ENCODE results near the gene MYO1D. TPM values are rescaled to one million over a fixed set of nuclear protein-coding genes. Genes with fewer than 3 reads are reported as not detected.
A peak's percentile ranks its signal among the peaks of the same experiment; 100 is the strongest.
"Not testable (repeated sequence)": the region's sequence is repeated elsewhere in the genome, so short reads cannot be mapped to it uniquely, and the experiment has no call there.

The MYO1D gene
- total RNA-seq, 1 donor from 2014 or later, result 48.8 TPM

DNA sequence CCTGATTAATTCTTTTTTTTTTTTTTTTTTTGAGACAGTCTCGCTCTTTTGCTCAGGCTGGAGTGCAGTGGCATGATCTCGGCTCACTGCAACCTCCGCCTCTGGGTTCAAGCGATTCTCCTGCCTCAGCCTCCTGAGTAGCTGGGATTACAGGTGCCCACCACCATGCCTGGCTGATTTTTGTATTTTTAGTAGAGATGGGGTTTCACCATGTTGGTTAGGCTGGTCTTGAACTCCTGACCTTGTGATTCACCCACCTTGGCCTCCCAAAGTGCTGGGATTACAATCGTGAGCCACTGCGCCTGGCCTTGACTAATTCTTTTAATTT is 352.4 kb downstream of the MYO1D start:
- DNase-seq, result not testable (repeated sequence)

DNA sequence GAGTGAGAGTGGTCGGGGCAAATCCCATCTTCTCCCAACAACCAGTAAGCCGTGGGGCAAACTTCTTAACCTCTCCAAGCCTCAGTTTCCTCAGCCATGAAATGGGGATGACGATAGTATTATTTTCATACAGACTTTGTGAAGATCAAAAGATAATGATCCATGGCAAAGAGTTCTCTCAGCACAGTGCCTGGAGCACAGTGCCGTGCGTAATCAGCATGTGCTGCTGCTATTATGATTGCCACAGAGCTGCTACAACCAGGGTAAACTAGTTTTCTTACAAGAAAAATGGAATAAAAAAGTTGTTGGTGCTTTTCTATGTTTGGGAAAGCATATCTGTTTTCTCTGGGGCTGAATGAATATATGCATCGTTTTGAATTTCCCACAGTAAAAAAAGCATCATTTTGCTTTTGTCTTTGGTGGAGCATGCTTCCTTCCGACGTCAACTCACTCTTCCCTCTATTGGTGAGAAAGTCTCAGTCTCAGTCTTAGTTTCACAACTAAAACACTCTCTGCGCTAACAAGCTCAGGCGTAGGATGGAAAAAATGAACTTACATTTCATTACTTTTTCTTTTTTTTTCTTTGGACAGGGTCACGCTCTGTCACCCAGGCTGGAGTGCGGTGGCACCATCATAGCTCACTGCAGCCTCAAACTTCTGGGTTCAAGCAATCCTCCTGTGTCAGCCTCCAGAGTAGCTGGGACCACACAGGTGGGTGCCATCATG is 352.9 kb downstream of the MYO1D start:
- no peak for DNase-seq

DNA sequence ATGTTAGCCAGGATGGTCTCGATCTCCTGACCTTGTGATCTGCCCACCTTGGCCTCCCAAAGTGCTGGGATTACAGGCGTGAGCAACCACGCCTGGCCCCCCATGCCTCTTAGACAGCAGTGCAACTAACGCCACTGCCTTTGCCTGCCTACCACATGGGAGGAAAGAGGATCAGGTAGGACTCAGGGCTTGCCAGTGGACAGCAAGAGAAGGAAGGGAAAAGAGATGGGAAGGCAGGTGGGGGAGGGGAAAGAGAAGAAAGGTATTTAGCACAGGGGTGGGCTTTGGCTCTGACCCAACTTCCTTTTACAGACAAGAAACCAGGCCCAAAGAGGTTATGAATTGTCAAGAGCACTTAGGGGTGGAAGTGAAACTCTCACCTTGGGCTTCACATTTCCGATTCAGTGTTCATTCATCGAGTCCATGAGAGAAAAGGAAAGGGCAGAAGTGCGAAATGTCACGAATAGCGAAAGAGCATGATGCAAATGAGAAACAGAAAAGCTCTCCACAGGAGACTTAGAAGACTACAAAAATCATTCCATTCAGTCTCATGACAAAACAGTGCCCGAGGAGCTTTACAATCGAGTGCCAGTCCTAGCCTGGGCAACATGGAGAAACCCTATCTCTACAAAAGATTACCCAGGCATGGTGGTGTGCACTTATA is 353.8 kb downstream of the MYO1D start:
- no peak for DNase-seq

DNA sequence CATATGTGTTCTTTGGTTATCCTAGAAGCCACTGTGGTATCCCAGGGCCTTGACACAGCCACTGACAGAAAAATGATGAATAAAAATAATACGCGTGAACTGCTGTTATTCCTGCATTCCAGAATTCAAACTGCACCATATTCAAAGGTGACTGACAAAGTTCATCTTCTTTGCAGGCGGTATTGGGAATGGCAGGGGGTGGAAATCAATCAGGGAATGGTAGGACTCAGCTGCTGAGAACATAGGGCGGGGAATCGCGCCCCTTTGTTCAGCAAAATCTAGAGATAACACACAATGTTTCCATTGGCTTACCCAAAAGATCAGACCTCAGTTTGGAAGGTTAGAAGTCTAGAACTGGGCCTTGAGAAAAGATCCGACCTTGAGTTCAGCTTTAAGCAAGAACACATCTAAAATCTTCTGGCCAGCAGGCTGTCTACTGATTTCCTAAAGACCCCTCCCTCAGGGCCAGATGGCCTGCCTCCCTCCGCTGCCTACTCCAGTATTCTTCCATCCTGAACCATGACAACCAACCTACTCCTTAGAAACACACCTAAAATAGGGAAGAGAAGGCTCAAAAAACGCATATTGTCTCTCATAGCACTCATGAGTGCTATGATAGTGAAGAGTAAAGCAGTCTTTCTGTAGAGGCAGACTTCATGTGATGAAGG is 356.1 kb downstream of the MYO1D start:
- no peak for DNase-seq

DNA sequence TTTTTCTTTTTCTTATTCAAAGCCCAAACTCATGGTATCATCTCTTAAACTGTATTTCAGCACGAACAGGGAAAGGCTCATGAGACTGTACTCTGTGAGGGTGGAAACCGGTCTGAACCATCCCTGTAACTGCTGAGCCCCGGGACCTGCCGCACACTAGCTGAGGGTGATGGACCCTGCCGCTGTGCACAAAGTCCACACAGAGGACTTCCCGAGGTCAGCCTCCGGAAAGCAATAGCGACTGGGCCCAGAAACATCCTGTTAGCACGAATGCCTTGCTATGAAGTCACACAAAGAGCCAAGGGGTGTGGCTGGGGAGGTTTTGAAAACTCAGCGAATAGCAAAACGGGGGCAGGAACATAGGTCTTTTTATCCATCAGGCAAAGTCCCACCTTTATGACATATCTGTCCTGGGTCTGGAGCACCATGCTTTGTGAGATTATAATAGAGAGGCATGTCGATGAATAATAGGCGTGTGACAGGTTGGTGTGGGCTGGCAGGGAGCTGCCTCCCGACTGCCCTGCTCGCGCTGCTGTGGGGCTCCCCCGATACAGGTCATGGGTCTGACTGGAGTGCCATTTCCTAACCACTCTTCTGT is 356.7 kb downstream of the MYO1D start:
- DNase-seq, result peak; percentile 77

DNA sequence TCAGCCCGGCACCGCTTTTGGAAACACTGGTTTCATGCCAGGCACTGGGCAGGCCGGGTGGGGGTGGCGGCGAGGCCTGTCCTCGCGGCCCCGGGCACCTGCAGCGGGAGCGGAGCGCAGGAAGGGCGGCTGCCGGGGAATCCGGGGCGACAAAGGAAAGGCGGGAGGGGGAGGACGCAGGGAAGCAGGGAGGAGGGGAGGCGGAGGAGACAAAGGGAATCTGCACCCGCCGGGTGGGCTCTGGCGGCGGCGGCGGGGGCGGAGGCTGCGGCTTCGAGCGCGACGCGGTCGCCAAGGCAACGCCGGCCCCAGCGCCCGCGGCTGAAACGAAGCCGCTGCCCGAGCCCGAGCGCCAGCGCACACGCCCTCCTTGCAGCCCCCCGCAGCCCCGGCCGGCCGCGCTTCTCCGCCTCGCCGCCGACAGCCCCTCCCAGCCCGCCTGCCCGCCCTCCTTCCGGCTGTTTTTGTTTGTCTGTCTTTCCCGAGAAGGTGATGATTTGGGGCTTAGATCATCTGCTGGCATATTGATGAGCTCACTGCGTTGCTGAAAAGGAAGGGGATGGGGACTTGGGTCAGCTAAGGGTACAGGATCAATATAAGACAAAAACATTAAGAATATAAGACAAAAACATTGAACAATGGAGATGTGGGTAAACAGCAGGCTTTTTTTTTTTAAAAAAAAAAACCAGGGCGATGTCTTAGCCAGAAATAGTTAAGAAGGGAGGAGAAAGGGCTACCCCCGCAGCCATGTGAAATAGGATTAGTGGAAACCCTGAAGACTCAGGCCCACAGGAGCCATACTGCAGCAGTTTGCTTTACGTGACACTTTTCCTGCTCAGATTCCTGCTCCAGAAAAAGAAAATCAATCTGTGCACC is 357.5 kb downstream of the MYO1D start:
- peak; percentile 58 for DNase-seq

DNA sequence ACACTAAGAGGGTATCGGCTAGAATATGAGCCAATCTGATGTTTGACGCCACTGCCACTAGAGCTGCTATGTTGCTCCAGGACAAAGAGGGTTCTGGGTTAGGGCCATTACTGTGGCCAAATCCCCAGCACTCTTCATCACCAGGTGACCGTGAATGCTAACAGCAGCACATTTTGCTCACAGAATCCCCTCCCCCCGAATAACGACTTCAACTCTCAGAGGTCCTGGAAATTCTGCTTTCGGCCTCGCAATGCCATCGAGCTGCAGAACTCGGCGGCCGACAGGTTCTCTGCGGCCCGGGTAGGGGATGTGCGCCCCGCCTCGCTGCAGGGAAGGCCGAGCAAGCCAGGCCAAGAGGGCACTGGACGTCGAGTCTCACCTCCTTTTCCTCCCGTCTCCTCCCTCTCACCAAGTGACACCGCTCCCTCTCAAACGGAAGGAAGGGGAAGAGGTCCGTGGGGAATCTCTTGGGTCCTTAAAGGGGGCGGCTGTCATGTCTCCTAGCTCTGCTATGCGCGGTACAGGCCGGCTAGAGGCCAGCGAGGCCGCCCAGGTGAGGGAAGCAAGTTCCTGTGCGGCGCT is 358.2 kb downstream of the MYO1D start:
- DNase-seq, result no peak

DNA sequence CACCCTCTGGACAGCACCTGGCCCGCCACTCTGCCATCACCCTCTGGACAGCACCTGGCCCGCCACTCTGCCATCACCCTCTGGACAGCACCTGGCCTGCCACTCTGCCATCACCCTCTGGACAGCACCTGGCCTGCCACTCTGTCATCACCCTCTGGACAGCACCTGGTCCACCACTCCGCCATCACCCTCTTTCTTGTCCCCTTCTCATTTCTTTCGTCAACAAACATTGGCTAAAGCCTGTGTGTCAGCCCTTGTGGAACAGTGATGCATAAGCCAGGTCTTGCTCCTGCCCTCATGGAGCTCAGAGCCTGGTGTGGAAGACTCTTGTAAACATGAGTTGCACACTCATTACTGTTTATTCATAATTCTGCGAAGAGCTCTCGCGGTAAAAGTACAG is 358.9 kb downstream of the MYO1D start:
- DNase-seq, result no peak

DNA sequence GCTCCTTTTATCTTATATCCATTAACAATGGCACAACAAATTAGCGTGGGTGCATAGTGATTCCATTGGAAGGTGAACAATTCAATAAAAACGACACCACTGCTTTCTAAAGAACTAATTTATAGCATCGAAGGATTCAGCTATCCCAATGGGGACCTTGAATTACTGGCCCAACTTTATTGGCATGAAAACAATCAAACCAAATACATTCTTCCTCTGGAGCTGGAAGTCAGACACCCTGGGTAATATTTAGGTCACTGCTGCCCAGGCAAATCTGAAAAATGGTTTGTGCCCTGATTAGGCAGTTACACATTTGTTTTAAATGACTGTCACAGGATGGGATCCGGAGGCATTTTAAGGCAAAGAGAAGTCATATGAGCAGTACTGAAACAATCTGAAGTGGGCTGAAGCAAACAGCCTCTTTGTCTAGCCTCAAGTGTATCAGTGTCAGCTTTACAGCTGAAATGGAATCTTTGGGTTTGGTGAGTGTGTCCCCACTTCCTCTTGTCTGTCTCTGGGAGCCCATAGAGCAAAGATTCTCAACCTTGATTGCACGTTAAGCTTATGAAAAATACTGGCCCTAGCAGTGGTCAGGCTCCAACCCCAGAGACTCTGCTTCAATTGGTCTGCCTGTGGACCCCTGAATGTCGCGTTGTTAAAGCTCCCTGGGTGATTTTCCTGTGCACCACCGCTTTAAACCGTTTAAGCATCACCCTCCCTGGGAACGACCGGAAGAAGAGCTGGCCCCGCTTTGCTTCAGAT is 359.8 kb downstream of the MYO1D start:
- DNase-seq, result no peak

DNA sequence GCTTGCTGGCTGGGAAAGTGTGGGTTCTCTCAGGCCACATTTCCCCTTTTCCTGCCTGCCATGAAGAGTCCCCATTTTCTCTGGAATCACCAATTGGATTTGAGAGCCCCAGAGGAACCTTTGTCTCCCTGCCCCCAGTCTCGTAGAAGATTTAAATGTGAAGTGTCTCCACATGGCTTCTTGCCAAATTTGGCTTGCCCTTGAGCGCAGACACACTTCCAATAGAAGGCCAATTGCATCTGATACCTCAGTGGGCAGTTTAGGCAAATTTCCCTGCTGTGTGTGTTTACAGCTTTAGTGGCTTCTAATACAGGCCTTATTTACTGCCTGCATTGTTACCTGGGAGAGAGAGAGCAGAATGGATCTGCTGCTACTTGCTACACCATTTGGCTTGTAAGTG is 360.5 kb downstream of the MYO1D start:
- DNase-seq, result no peak

DNA sequence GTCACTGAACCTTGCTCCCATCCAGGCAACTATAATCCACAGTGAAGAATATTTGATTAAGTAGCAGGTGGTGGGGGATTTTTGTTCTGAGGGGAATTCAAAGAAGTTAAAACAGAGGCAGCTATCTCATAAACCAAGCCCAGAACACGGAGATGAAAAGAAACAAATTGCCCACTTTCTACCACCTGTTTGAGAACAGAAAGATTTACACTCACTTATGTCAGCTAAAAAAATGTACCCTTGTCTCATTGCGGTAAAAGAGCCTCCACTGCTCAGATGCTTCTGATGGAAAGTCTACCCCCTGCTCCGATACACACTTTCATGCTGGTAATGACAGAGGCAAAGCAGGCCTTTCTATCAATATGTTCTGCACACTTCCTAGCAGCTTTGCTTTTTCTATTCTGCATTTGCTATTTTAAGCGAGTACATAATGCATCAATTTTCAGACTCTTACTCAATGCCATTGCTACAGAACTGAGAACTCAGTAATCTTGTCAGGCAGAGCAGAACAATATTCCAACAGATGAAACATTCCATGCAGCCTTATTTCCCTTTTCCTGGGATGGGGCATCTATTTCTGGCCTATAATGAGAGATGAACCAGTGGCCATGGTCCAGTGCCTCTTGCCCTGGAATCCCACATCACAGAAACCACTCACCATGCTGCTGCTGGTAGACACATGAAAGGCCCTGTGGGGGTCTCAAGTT is 361.1 kb downstream of the MYO1D start:
- no peak for DNase-seq

DNA sequence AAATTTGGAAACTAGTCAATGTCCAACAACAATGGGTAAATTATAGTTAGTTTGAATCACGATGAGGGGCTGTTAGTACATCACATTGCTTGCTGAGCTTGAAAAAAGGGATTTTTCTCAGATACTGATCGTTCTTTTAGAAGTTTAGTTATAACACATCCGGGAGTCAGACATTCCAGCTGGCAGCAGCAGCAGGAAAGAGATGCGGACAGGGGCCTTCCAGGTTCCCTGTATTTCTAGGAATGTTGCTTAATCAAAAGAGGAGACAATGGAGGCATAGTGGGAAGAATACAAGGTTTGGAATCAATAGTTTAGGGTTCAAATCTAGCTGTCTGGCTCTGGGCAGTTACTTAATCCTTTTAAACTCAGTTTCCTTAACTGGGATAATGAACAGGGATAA is 362.3 kb downstream of the MYO1D start:
- DNase-seq, result no peak

DNA sequence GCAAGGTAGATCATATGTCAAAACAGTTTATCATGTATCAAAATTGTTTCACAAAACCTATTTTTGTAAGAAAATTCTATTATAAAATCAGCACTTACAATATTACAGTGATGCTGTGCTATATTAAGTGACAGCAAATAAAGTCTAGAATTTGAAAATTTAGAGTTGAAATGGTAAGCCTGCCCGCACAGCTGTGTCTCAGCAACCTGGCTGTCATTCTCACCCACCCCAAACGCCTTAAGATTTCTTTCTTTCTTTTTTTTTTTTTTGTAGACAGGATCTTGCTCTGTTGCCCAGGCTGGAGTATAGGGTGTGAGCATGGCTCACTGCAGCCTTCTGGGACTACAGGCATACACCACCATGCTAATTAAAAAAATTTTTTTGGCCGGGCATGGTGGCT is 363.3 kb downstream of the MYO1D start:
- no peak for DNase-seq

DNA sequence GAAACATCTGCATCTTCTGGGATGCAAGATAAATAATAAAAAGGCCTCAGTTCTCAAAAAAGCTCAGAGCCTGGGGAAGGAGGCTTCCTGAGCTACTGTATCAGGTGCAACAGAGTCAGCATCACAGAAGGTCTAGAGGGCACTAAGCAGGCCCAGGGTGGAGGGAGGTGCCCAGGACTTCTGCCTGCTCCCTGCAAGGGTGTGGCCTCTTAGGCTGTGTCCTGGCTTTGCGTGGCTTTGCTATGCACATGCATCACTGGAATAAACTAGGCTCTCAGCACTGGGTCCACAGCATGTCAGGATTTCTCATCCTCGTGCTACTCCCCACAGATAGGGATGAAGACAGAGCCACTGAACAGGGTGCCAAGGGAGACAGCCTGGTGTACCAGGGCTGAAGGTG is 364.6 kb downstream of the MYO1D start:
- DNase-seq, result no peak

DNA sequence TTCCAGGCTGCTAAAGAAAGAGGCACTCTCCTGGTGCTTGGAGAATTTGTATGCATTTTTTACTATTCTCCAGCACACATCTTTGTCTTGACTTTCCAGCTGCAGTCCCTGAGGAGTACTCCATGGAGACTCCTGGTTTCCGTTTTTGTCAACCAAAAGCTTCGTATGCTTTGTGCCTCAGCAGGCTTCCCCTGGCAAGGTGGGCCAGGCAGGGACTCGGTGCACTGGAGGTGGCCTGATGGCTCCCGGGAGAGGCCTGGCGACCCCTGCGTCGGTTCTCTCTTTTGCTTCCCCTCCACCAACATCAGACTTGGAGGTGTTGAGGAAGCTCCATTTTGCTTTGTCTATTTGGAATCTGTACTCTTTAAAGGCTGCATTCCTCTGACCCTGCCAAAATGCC is 366.5 kb downstream of the MYO1D start:
- DNase-seq, result no peak

DNA sequence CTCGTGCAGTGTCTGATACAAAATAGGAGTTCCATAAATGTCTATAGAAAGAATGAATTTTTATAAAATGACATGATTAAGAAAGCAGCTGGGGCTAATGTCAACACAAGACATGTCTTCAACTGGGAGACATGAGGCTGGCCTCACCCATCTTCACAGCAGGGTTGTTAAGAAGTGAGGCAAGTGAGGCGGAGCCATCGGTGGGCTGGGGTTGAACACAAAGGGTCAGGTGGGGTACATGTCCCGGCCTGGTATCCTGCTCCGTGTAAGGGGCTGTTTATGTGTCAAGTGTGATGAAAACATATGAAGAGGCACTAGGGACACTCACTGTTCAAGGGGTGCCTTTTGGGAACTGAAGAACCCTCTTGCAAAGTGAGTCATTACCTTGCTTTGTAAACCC is 368.0 kb downstream of the MYO1D start:
- DNase-seq, result no peak

DNA sequence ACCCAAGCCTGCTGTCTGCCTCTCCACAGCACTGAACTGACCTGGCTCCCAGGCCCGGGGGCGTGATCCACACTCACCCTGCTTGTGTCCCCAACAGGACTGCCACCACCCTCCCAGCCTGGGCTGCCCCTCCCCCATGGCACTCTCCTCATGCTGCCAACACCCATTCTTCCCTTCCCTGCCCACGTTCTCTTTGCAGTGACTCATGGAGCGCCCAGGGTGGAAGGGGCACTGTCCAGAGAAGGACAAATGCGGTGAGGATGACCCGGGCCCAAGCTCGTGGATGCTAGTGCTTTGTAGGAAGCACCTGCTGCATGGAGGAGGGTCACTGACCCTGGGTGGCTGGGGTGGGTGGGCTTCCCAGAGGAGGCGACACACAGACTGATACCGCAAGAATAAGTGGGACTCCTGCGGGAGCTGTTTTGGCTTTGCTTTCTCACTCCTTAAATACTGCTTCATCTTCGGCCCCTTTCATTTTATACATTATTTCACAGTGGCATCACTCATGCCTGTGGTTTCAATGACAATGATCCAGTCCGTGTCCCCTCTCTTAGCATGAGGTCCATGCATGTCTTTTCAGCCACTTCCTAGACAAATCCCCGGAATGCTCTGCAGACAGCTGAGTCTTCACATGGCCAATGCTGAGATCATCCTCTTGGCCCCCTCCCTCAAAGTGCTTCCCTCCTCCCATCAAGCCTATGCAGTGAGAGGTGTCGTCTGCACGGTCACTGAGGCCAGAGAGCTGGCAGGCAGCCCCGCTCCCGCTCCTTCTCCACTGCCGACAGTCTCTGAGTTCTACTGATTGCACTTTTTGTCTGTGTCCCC is 372.5 kb downstream of the MYO1D start:
- no peak for DNase-seq

DNA sequence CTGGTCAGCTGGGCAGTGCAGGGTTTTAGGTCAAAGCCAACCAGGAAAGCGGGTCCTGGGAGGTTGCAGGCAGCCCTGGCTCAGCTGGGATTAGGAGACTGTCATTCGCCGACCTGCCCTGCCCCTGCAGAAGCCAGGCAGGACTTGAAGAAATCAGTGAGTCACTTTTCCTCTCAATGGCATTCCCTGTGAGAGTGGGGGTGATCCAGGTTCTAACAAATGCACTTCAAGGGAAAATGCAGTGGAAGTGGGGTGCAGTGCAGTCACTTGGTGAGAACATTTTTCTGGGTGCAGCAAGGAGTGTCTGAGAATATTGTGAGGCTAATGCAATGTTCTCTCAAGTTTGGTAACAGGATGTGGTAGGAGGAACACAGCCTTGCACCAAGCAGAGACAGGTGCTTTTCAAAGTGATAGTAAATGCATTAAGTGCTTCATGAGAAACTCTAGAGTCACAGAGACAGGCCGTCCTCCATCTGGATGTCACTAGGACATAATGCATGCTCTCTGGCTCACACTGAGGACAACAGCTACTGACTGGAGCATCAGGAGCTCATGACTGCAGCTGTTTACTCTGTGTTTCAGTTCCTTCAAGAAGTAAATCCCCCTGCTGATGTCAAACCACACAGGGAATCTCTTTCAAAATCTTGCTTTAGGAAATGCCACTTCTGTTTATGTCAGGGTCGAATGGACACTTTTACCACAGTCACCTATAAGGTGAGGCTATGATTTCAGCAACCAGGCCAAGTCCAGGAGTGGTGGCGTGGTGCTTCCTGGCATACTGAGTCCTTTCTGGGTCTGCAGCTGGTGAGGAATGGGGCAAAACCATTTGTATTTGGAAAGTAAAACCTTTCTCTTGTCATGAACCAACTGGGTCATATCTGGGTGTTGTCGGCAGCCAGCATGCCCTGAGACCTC is 373.4 kb downstream of the MYO1D start:
- DNase-seq, result peak; percentile 54

DNA sequence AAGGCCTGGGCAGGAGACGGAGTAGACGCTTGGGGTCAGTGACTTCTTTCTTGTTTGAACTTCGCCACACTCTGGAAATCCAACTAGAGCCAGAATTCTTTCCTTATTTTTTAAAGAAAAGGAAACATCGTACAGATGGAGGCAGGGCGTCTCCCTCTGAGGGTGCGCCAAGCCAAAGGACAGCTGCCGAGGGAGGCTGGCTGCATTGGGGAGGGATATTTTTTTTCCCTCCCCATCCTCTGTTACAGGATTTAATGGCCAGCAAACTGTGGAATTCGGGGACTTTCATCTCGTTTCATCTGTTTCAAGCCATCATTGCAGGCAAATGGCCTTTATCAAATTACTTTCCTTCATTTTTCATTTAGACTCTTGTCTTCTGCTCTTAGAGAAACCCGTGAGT is 374.2 kb downstream of the MYO1D start:
- no peak for DNase-seq
